Measurements from ENCODE around the gene PTPN14.

PTPN14 gene

GRCh38 chr1:214476229-214476985 is 75.0 kb downstream of the PTPN14 start:
- DNase-seq (ENCODE audit: low spot score) = no peak

DNA sequence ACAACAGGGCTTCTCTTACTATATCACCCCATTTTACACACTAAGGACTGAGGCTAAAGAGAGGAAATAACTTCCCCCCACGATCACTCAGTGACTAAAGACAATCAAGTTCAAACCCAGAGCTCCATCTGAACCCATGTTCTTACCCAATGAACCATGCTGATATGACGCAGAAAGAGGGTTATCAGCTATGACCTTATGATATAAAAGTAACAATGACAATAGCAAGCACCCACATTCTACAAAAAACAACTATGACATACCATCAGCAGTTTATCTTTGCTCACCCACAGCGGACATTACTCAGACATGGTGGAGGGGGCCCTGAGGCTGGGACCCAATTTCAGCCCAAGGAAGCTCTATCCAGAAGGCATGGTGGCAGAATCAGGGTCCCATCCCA is 75.7 kb downstream of the PTPN14 start:
- DNase-seq (ENCODE audit: low spot score) = no peak

GRCh38 chr1:214475331-214475730 is 76.1 kb downstream of the PTPN14 start:
- DNase-seq (ENCODE audit: low spot score) = no peak

GRCh38 chr1:214474467-214474866 is 76.9 kb downstream of the PTPN14 start:
- DNase-seq (ENCODE audit: low spot score) = no peak

- no peak for DNase-seq (ENCODE audit: low spot score)
Measured at GRCh38 chr1:214473862-214474261, 77.5 kb downstream of the PTPN14 start.

DNA sequence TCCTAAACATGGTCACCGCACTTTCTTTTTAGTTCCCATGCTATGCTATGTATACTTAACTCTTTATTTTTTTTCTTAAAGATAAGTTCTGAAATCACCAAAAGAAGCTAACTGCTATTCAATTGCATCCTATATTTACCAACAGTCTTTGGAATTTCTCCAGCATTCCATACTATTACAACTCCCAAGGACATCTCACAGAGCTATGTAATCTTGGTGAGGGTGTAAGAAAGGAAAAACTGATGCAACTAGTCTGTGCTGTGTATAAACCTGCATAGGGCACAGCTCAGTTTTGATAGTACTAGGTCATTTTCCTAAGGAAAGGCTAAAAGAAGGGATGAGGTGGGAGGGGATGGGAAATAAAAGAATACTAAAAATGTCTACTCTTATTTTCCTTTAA is 78.0 kb downstream of the PTPN14 start:
- DNase-seq (ENCODE audit: low spot score) = no peak

DNA sequence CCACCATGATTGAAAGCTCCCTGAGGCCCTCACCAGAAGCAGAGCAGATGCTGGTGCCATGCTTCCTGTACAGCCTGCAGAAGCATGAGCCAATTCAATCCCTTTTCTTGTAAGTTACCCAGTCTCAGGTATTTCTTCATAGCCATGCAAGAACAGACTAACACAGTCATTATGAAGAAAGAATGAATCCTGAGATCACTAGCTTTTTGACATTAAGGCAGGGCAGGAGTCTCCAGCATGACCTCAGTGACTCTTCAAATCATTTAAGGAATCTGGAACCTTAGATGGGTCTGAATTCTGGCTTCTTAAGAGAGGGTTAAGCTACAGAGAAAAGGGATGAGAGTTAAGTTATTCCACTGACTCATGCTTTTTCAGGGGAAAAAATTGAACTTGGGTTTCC is 79.0 kb downstream of the PTPN14 start:
- no peak for DNase-seq (ENCODE audit: low spot score)

DNA sequence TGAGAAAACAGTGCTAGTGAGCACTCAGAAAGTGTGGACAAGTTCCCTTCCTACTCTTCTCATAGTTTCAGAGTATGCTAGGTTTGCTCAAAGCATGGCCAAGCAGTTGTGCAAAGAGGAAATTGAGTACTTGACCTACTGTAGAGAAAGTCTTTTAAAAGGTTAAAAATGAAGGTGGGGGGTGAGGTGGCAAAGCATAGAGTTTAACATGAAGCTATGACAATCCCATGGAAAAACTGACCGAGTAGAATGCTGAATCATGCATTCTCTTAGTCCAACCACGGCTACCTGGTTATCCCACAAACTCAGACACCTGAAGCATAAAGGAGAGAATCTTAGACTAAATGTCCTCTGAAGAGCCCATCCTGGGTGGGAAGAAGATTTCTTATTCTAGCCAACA is 79.9 kb downstream of the PTPN14 start:
- DNase-seq (ENCODE audit: low spot score) = no peak

DNA sequence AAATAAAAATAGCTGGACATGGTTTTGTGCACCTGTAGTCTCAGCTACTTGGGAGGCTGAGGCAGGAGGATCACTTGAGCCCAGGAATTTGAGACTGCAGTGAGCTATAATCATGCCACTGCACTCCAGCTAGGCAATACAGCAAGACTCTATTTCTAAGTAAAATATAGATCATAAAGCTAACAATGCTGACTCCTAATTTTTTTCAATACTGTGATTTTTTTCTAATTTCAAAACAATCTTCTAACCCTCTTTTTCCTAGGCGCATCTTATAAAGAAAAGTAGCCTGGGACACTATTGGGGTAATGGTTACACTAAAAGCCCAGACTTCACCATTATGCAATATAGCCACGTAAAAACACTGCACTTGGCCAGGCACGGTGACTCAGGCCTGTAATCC is 81.3 kb downstream of the PTPN14 start:
- DNase-seq (ENCODE audit: low spot score) = no peak

DNA sequence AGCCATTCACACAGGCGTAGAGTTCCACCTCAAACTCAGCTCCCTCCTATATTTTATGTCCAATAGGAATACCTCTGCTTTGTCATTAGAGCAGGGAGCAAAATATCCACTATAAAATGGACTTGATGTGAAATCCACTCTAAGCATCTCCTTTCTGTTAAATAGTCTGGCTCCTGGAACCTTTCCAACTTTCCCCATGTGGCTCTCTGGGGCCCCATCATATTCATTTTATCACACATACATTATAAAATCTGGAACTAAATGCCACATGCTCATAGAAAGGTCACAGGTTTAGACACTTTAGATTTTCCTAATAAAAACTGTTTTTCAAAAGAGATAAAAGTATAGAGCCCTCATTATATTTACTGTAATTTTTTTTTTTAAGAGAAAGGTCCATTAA is 82.1 kb downstream of the PTPN14 start:
- DNase-seq (ENCODE audit: low spot score) = no peak

- DNase-seq (ENCODE audit: low spot score) = no peak
Measured at GRCh38 chr1:214467078-214467585, 84.3 kb downstream of the PTPN14 start.

DNA sequence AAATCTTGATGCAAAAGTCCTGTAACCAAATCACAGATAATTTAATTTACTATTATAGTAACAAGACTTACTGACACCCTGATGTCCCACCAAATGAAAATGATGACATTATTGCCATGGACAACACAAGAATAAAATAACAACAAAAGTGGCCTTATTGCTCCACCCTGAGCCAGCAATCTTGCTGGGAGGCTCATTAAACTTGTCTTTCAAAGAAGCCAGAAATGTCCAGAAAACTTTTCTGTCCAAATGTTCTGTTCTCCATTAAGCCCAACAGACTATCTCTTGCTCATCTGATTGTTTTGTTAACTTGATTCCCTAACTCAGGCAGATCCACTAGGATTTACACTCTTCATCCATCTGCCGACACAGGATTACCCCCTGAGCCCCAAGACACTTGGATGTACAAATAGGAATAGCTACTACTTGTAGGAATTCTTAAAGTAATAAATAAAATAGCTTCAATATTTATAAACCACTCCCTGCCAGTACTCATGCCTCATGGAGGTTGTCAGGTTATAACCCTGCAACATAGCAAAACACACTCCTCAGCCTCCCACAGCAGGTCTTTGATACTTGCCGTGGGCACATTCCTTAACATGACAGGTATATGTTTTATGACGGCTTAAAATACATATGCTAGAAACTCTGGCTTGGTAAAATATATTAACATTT is 84.9 kb downstream of the PTPN14 start:
- no peak for DNase-seq (ENCODE audit: low spot score)

GRCh38 chr1:214464445-214465287 is 86.7 kb downstream of the PTPN14 start:
- no peak for DNase-seq (ENCODE audit: low spot score)

- no peak for DNase-seq (ENCODE audit: low spot score)
Measured at GRCh38 chr1:214463596-214463995, 87.8 kb downstream of the PTPN14 start.

- DNase-seq (ENCODE audit: low spot score) = no peak
Measured at GRCh38 chr1:214462882-214463281, 88.5 kb downstream of the PTPN14 start.

GRCh38 chr1:214461305-214461704 is 90.1 kb downstream of the PTPN14 start:
- DNase-seq (ENCODE audit: low spot score) = no peak

- DNase-seq (ENCODE audit: low spot score) = no peak
Measured at GRCh38 chr1:214460304-214460916, 91.0 kb downstream of the PTPN14 start.

GRCh38 chr1:214459895-214460294 is 91.5 kb downstream of the PTPN14 start:
- no peak for DNase-seq (ENCODE audit: low spot score)

DNA sequence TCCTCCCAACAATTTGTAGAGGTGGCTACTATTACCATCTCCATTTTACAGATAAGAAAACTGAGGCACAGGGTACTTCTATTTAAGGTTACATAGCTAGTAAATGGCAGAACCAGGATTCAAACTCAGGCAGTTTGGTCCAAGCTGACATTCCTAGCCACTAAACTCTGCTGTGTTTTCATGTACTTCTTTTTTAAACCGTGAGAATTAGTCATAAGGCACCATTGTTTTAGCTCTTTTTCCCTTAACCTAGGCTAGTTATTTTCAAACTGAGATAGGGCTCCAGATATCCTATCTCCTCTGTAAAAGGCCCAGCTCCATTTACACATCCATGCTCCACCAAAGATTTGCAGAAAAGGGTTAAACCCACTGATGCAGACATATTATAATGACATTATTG is 92.9 kb downstream of the PTPN14 start:
- DNase-seq (ENCODE audit: low spot score) = no peak

GRCh38 chr1:214455971-214456867 is 95.2 kb downstream of the PTPN14 start:
- no peak for DNase-seq (ENCODE audit: low spot score)

- DNase-seq (ENCODE audit: low spot score) = no peak
Measured at GRCh38 chr1:214455479-214455878, 95.9 kb downstream of the PTPN14 start.

Measured in COLO829 (cell line).